ENCODE measurements around the gene SRSF5.
A peak's percentile ranks its signal among the peaks of the same experiment; 100 is the strongest.
"Not testable (repeated sequence)": the region's sequence is repeated elsewhere in the genome, so short reads cannot be mapped to it uniquely, and the experiment has no call there.

The SRSF5 gene

GRCh38 chr14:69766984-69767368, at the start of gene SRSF5:
Gene SRSF5 (plus strand): TSS chr14:69767142. CDS start chr14:69768157, 1,015 bp downstream.
- DNase-seq (ENCODE audit: low read depth in 1 of 2, low spot score in 1 of 2), result peak; percentile 89 to 92

- DNase-seq (ENCODE audit: low read depth in 1 of 2, low spot score in 1 of 2), result not testable (repeated sequence)
Measured at GRCh38 chr14:69718614-69719013, 48.3 kb upstream of the SRSF5 start.

GRCh38 chr14:69719501-69719951, 47.4 kb upstream of the SRSF5 start:
- DNase-seq (ENCODE audit: low read depth in 1 of 2, low spot score in 1 of 2), result no peak

GRCh38 chr14:69720912-69721311, 46.0 kb upstream of the SRSF5 start:
- DNase-seq (ENCODE audit: low read depth in 1 of 2, low spot score in 1 of 2), result no peak

GRCh38 chr14:69726761-69727511, 40.0 kb upstream of the SRSF5 start:
- DNase-seq (ENCODE audit: low read depth in 1 of 2, low spot score in 1 of 2), result peak; percentile 71 to 78

GRCh38 chr14:69727860-69728259, 39.1 kb upstream of the SRSF5 start:
- DNase-seq (ENCODE audit: low read depth in 1 of 2, low spot score in 1 of 2), result no peak

- not testable (repeated sequence) for DNase-seq (ENCODE audit: low read depth in 1 of 2, low spot score in 1 of 2)
Measured at GRCh38 chr14:69731919-69732598, 34.9 kb upstream of the SRSF5 start.

- DNase-seq (ENCODE audit: low read depth in 1 of 2, low spot score in 1 of 2), result not testable (repeated sequence)
Measured at GRCh38 chr14:69736405-69736804, 30.5 kb upstream of the SRSF5 start.

GRCh38 chr14:69741055-69741454, 25.9 kb upstream of the SRSF5 start:
- DNase-seq (ENCODE audit: low read depth in 1 of 2, low spot score in 1 of 2), result no peak

- no peak for DNase-seq (ENCODE audit: low read depth in 1 of 2, low spot score in 1 of 2)
Measured at GRCh38 chr14:69749956-69750355, 17.0 kb upstream of the SRSF5 start.

- DNase-seq (ENCODE audit: low read depth in 1 of 2, low spot score in 1 of 2), result no peak
Measured at GRCh38 chr14:69750495-69750894, 16.4 kb upstream of the SRSF5 start.

- DNase-seq (ENCODE audit: low read depth in 1 of 2, low spot score in 1 of 2), result no peak
Measured at GRCh38 chr14:69752773-69753172, 14.2 kb upstream of the SRSF5 start.

GRCh38 chr14:69753860-69754259, 13.1 kb upstream of the SRSF5 start:
- DNase-seq (ENCODE audit: low read depth in 1 of 2, low spot score in 1 of 2), result no peak

- DNase-seq (ENCODE audit: low read depth in 1 of 2, low spot score in 1 of 2), result no peak
Measured at GRCh38 chr14:69754487-69754886, 12.5 kb upstream of the SRSF5 start.

GRCh38 chr14:69755296-69755695, 11.6 kb upstream of the SRSF5 start:
- no peak for DNase-seq (ENCODE audit: low read depth in 1 of 2, low spot score in 1 of 2)

- DNase-seq (ENCODE audit: low read depth in 1 of 2, low spot score in 1 of 2), result no peak
Measured at GRCh38 chr14:69755784-69756183, 11.2 kb upstream of the SRSF5 start.

GRCh38 chr14:69756298-69756697, 10.6 kb upstream of the SRSF5 start:
- DNase-seq (ENCODE audit: low read depth in 1 of 2, low spot score in 1 of 2), result no peak

- DNase-seq (ENCODE audit: low read depth in 1 of 2, low spot score in 1 of 2), result no peak
Measured at GRCh38 chr14:69760810-69761209, 6.1 kb upstream of the SRSF5 start.

- DNase-seq (ENCODE audit: low read depth in 1 of 2, low spot score in 1 of 2), result no peak
Measured at GRCh38 chr14:69763761-69764510, 3.0 kb upstream of the SRSF5 start.

GRCh38 chr14:69767369-69767999, 542 bp downstream of the SRSF5 start:
- DNase-seq (ENCODE audit: low read depth in 1 of 2, low spot score in 1 of 2), result peak; percentile 71 to 88

- no peak for DNase-seq (ENCODE audit: low read depth in 1 of 2, low spot score in 1 of 2)
Measured at GRCh38 chr14:69768873-69769272, 1.9 kb downstream of the SRSF5 start.
